ENCODE data around the gene EBF4.

- TF ChIP-seq CREB1 (IDR thresholded peaks at IDR 0.05) = no peak
- TF ChIP-seq ATF2 (IDR thresholded peaks at IDR 0.05; ENCODE audit: low read length) = no peak
- TF ChIP-seq CTCF (IDR thresholded peaks at IDR 0.05; ENCODE audit: control extremely low read depth in 1 of 3, insufficient read depth in 1 of 3, low read depth in 1 of 3, low read length in 3 of 3) = peak; percentile 25 to 57 (median 52)
- no peak for TF ChIP-seq MAX (IDR thresholded peaks at IDR 0.05)
- no peak for TF ChIP-seq POLR2A (IDR thresholded peaks at IDR 0.05; ENCODE audit: control extremely low read depth in 1 of 2, low read depth in 2 of 2, low read length in 2 of 2)
- no peak for TF ChIP-seq MAFK (IDR thresholded peaks at IDR 0.05; ENCODE audit: low read depth, low read length)
- no peak for TF ChIP-seq BCL11A (IDR thresholded peaks at IDR 0.05; ENCODE audit: low read depth in 2 of 2, low read length in 2 of 2)
- no peak for TF ChIP-seq RFX5 (IDR thresholded peaks at IDR 0.05; ENCODE audit: borderline replicate concordance, low read depth, low read length)
- peak; percentile 54 for TF ChIP-seq EZH2 (IDR thresholded peaks at IDR 0.05; ENCODE audit: low read depth, low read length, severe bottlenecking)
- no peak for TF ChIP-seq KDM1A (IDR thresholded peaks at IDR 0.05; ENCODE audit: borderline replicate concordance, low read length)
- TF ChIP-seq SUZ12 (IDR thresholded peaks at IDR 0.05; ENCODE audit: low read length) = peak; percentile 26
- TF ChIP-seq PHF8 (conservative IDR thresholded peaks at IDR 0.05; ENCODE audit: low read depth, low read length) = 0 out of 2 replicates have a peak, but pooled peaks have one; percentile 19
- TF ChIP-seq EGR1 (IDR thresholded peaks at IDR 0.05; ENCODE audit: borderline replicate concordance, low read depth, low read length) = no peak
Observed at GRCh38 chr20:2751878-2752566, 59.4 kb downstream of the EBF4 start.

Data from H1 (cell line).